Hepatocyte (in vitro differentiated cells): ENCODE data around the gene JAK1.

ENCODE experiments used
- CTCF ChIP-seq: fragments of 200-600 bp; sonication (generic); IDR thresholded peaks from 2 replicates; pipeline ENCODE4 v1.5.1; 2016; ENCODE audit warnings: antibody characterized with exemption, mild to moderate bottlenecking; ENCODE audit not compliant: poor library complexity
- EZH2 ChIP-seq: fragments of 200-600 bp; sonication (generic); IDR thresholded peaks from 2 replicates; pipeline ENCODE4 v1.6.1; 2016; ENCODE audit warnings: antibody characterized with exemption, mild to moderate bottlenecking, borderline replicate concordance
- EZH2phosphoT487 ChIP-seq: fragments of 200-600 bp; sonication (generic); IDR thresholded peaks from one replicate; pipeline ENCODE4 v1.6.1; 2018; ENCODE audit warnings: antibody characterized with exemption, mild to moderate bottlenecking, low read depth, moderate library complexity; ENCODE audit not compliant: unreplicated experiment, severe bottlenecking

DNA sequence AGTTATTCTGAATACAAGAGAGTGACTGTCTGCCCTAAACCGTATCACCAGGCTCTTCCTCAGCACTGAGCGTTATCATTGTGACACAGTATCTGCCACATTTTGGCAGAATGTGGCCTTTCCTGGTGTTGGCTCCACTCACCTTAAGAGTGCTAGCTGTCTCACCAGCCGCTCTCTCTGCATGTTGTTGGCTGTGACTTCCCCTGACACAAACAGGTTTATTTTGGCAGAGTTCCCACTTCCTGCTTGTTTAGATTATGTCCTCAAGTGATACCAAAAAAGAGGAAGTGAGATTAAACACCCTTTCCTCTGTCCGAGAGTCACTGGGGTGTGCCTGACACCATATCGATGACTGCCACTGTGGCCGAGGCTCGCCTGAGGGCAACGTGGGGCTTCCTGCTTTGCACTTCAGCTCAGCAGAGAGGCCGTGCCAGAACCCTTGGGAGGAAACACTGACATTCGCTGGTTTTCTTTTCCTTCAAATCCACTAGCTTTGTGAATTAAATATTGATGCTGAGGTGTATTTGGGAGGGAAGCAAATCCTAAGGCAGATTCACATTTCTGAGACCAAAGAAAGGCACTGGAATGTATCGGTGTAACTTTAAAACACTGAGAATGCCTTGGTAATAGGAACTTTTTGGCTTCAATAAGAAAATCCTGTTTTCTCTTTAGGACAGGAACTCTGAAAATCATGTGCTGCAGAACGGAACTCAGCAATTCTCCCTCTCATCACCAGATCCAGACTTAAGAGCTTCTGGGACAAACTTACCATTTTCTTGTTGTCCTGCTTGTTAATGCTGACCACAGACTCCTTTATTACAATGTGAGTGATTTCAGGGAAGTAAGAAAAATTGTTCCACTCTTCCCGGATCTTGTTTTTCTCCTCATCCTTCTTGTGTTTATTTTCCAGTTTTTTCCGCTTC, 102.1 kb downstream of the JAK1 start:
- no peak for TF ChIP-seq EZH2
- TF ChIP-seq CTCF: no peak
- TF ChIP-seq EZH2phosphoT487: no peak
